HG02763 (cell line): Measurements from ENCODE around the gene NPTXR.
"Not testable (repeated sequence)": the region's sequence is repeated elsewhere in the genome, so short reads cannot be mapped to it uniquely, and the experiment has no call there.

Experiments used
- ATAC-seq: cut with Tn5 transposase; IDR thresholded peaks from one replicate; pipeline ENCODE4 v1.9.1; 2021; ENCODE audit warnings: mild to moderate bottlenecking, moderate library complexity; ENCODE audit not compliant: unreplicated experiment

NPTXR gene

GRCh38 chr22:38832005-38832978 lies 11.5 kb downstream of the NPTXR start:
- ATAC-seq, result no peak

DNA sequence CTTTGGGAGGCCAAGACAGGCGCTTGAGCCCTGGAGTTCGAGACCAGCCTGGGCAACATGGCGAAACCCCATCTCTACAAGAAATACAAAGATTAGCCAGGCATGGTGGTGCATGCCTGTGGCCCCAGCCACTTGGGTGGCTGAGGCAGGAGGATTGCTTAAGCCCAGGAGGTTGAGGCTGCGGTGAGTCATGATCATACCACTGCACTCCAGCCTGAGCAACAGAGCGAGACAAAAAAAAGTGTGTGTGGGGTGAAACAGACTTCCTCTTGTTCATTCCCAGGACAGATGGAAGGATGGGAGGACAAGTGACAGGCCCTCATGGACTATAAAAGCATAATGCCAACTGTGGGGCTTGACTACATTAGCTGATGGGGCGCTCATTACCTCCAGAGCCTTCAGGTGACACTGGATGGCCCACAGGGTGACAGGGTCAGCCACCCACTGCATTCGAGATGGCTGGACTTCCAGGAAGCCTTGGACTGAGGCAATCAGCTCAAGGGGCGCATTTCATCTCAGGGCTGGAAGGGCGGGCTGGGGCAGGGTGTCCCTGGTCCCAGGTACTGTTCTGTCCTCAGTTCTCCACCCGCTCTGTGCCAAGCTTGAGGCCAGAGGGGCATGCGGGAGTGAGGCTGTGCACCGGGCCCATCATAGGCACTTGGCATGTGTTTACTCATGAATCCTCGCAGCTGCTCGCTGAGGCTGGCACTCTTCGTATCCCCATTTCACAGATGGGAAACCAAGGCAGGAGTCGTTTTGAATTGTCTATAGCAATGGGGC lies 12.5 kb downstream of the NPTXR start:
- no peak for ATAC-seq

- ATAC-seq, result no peak
Observed at GRCh38 chr22:38830845-38831108, 13.1 kb downstream of the NPTXR start.

GRCh38 chr22:38830026-38830844 lies 13.6 kb downstream of the NPTXR start:
- no peak for ATAC-seq

- no peak for ATAC-seq
Observed at GRCh38 chr22:38829485-38829884, 14.3 kb downstream of the NPTXR start.

- ATAC-seq, result no peak
Observed at GRCh38 chr22:38828616-38829205, 15.1 kb downstream of the NPTXR start.

DNA sequence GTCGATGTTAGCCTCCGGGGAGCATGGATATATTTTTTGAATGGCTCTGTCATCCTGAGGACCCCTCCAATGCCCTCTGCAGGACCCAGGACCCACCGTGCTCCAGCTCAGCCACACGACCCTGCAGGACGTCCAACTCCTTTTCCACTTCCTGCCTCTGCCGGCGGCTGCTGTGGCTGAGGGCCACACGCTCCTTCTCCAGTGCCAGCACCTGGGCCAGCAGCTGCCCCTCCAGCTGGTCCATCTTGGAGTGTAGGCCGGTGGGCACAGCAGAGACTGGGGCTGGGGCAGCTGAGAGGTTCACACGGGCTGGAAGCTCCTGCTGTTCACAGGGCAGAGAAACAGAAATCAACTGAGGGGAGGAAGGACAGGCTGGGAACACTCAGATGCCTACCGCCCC lies 15.6 kb downstream of the NPTXR start:
- ATAC-seq, result no peak

DNA sequence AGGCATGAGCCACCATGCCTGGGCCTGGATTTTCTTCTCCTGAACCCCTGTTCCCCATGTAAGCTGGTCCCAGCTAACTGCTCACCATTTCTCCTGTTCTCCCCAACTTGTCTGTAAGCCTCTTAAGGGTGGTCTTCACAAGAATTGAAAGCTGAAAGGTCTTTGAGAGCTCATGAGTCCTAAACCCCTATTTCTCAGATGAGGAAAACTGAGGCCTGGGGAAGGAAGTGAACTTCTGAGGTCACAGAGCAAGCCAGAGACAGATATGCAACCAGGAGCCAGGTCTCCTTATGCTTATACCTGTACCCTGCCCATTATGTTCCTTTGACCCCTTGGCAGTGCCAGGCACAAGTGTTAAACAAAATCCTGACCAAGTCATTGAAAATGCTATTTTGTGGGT lies 16.3 kb downstream of the NPTXR start:
- no peak for ATAC-seq

- ATAC-seq, result no peak
Observed at GRCh38 chr22:38826801-38827200, 17.0 kb downstream of the NPTXR start.

DNA sequence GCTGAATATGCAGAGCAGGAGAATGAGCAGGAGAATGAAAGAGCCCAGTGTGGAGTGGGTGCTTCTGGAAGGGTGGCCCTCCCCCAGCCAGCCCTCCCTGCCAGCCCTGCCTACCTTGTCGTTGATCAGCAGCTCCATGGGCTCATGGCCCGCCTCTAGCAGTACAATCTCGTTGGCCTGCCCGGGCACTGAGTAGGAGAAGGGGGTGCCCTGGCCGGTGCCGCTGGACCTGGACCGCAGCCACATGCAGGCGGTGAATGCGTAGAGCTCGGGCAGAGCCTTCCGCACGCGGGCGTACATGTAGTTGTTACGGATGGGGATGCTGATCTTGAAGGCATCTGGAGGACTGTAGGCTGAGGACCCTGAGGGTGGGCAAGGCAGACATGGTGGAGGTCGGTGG lies 17.4 kb downstream of the NPTXR start:
- no peak for ATAC-seq

DNA sequence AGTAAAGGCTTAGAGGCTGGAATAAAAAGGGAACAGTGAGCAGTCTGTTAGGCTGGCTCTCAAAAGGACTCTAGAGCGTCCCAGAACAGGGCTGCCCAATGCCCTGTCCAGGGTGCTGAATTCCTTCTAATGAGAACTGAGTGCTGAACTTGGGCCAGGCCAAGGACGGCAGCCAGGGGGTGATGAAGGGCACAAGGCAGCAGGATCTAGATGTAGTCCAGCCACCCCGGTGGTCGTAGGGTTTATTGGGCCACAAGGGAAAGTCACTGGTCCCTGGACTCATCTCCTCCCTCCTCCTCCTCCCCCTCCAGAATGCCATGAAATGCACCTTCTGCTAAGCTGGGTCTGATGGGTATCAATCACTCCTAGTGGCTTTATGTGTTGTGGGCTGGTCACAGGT lies 19.2 kb downstream of the NPTXR start:
- ATAC-seq, result no peak

GRCh38 chr22:38823637-38824036 lies 20.2 kb downstream of the NPTXR start:
- ATAC-seq, result no peak

DNA sequence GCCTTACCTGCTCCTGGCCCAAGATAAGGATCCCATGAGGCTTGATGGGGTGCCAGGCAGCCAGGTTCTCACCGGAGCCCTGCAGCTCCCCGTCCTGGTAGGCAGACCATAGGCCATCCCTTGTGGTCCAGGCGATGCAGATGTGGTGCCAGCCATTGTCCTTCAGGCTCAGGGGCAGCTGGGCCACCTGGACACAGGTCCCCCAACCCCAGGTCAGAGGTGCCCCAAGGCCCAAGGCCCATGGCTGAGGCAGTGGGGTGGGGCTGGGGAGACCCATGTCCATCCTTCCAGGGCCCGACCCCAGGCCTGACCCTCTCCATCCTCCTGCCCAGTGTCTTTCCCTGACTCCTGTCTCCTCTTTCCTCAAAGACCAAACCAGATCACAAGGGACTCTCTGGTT lies 20.8 kb downstream of the NPTXR start:
- no peak for ATAC-seq

GRCh38 chr22:38820020-38820419 lies 23.8 kb downstream of the NPTXR start:
- ATAC-seq, result no peak

DNA sequence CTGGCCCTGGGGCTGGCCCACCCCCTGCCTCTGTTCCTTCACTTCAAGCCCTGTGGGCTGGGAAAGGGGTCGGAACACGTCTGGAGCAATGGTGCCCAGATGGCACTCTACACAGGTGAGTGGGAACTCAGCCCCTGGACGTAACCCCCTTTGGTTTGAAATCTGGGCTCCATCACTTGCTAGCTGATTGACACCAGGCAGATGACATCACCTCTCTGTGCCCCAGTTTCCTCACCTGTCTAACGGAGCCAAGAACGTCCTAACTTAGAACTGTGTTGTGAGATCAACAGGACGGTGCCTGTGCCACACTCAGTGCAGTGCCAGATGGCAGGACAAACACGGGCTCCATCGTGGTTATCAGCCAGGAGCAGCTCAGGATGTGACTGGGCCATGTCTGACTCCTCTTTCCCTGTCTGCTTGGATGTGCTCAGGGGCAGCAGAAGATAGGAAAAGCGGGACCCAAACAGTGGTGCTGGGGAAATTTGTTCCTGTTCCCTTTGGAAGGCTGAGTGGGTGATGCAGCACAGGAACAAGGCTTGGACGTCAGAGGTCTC lies 24.4 kb downstream of the NPTXR start:
- ATAC-seq, result no peak

GRCh38 chr22:38817196-38817595 lies 26.6 kb downstream of the NPTXR start:
- ATAC-seq, result no peak

DNA sequence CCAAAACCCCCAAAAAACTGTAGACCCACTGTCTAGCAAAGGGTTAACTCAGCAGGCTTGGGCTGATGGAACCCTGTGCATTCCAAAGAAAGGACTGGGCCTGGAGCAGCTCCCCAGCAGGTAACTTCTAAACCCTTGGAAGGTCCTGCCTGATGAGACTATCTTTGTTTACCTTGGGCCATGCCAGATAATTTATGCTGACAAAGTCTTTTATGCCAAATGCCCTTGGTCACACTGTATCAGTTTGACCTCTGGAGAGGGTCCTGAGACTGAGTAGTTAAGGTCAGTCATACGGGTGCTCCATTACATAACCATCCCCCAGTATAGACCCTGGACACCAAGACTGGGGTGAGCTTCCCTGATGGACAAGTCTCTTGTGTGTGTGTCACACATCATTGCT lies 28.0 kb downstream of the NPTXR start:
- ATAC-seq, result no peak

DNA sequence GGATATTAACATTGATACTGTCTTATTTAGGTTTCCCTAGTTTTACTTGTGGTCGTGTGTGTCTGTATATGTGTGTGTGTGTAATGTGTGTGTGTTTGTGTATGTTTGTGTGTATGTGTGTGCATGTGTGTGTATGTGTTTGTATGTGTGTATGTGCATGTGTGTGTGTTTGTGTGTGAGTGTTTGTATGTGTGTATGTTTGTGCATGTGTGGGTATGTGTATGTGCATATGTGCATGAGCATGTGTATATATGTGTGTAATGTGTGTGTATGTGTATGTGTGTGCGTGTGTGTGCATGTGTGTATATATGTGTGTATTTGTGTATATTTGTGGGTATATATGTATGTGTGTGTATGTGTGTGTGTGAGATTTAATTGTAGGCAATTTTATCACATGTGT lies 32.6 kb downstream of the NPTXR start:
- ATAC-seq, result no peak

- ATAC-seq, result not testable (repeated sequence)
Observed at GRCh38 chr22:38805041-38805593, 38.7 kb downstream of the NPTXR start.

- ATAC-seq, result no peak
Observed at GRCh38 chr22:38802671-38803121, 41.1 kb downstream of the NPTXR start.
